Hematopoietic multipotent progenitor cell treated with erythropoietin and hydrocortisone succinate and interleukin-3 and kit ligand, for 17 days (in vitro differentiated cells): Measurements from ENCODE around the gene MAGEF1.
"Not testable (repeated sequence)": the region's sequence is repeated elsewhere in the genome, so short reads cannot be mapped to it uniquely, and the experiment has no call there.

Experiments used
- DNase-seq: peaks from one replicate; pipeline ENCODE4 v3.0.0-alpha.2; 2015; ENCODE audit warnings: low spot score

The MAGEF1 gene

DNA sequence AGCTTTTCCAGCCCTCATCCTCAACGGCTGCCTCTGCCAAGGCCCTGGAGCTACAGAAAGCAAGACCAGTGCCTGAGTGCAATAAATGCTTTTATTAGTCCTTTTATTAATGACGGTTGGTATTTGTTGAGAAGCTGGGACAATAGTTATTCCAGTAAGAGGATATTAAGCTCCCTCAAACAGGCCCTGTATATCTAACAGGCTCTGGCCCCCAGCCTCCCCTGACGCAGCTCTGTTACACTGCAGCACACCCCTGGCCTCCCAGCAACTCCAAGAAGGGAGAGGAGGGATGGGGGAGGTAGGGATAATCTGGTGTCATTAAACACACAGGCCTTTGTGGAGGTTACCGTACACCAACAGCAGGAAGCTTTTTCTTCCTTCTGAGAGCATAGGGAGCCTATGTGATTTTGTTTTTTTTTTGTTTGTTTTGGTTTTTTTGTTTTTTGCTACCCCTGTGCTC, 30.8 kb upstream of the MAGEF1 start:
- no peak for DNase-seq

DNA sequence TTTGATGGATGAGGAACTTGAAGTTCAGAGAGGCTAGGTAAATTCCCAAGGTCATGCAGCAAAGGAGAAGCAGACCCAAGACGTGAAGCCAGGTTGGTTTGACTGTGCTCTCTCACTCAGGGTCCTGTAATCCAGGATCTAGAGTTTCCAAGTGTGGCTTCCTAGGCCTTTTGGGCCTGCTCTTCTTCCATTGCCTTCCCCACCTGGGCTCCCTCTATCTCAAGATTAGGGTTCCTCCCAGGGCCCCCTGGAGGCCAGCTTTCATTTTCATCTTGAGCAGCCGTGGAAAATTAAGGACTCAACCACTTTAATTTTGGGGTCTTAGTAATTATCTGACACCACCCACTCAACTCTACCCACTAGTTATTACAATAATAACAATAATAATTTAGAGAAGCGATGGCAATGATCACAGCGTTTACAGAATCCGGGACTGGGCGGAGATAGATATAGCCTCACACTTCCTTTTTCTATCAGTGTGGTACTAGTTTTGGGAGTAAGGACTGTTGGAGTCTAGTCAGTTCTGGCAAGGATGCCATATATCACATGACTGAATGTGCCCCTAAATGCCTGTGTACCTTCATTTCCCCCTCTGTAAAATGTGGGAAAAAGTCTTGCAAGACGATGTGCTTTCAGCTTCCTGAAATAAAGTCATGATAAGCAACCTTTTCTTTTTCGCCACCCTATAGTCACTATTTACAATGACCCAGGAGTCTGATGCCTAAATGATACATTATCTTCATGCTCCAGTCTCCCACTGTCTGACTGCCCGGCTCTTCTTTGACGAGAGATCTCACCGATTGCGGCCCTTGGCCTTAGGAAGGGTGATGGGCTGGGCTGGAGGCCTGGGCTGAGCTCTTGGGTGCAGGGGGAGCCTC, 30.2 kb upstream of the MAGEF1 start:
- no peak for DNase-seq

DNA sequence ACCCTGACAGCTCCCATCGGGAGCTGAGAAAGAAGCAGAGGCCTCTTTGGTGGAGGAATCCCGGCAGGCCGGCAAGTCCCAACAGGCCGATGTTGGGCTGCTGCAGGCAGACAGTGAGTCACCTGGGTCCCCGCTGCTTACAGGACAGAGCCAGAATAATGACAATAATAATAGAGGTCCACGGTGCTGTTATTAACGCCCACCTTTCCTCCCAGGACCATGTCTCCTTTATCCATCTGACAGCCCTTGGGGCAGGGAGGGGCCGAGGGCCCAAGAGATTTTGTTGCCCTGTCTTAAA, 29.3 kb upstream of the MAGEF1 start:
- DNase-seq: no peak

- no peak for DNase-seq
Measured at GRCh38 chr3:184740509-184741258, 28.8 kb upstream of the MAGEF1 start.

DNA sequence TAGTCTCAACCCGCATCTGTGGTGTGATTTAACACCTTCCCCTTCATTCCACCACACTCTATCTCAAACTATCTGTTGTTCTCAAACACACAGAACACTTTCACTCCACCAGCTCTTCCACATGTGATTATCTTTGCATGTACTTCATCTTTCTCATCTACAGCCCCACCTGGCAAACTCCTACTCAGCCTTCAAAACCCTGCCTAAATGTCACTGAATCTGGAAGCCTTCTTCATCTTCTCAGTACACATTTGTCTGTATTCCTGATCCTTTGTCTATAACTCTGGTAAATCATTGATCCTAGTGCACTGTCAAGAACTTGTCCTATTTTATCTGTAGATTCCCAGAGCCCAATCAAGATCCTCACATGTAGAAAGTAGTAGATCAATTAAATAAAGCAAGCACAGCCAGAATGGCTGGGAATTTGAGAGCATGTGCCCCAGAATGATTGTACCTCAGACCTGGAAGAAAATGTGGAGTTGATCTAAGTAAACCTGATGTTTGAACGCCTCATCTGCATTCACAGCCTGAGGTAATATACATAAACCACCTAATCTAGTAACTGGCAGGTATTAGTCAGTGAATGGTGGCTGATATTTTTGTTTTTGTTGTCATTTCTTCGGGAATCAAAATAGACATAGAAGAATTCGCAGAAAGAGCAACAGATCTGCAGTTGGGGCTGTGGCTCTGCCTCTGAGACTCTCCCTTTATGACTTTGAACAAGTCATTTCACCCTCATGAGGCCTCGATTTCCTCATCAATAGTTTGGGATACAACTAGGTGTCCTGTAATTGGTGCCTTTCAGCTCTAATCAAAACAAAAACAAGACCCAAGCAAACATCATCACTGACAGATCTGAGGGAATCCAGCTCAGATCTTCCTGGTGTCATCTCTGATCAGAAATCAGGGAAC, 28.0 kb upstream of the MAGEF1 start:
- DNase-seq: no peak

- no peak for DNase-seq
Measured at GRCh38 chr3:184738982-184739381, 27.1 kb upstream of the MAGEF1 start.

DNA sequence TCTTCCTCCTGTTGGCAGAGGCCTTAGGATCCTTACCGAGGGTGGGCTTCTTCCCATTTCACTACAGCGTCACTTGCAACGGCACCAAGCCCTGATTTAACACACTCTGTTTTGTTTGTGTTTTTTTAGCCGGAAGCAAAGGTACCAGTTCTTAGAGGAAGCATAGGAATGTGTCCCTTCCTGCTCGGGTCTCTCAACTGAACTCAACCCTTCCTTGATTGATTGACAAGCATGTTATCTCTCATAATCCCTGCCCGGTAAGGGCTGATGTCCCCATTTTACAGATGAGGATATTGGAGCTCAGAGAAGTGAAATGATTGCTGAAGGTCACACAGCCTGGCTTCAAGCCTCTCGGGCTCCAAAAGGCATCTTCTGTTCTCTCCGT, 26.6 kb upstream of the MAGEF1 start:
- DNase-seq: no peak

GRCh38 chr3:184737641-184738505, 26.0 kb upstream of the MAGEF1 start:
- no peak for DNase-seq

DNA sequence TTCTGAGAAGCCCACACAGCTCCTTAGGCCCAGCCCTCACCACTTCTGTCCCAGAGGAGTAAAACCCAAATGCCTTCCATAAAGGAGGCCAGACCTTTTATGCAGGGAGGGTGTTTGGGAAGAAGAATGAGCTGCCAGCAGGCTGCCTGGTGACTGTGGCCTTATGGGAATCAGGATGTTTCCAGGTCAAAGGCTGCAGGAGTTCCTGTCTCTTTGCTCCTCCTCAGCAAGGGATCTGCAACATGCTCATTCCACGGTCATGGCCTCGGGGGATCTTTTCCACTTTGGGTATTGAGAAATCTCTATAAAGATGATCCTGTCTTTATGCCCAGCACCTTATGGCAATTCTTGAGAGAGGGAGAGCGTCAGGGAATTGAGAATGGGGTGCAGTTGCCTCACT, 25.2 kb upstream of the MAGEF1 start:
- no peak for DNase-seq

GRCh38 chr3:184734903-184735701, 23.2 kb upstream of the MAGEF1 start:
- DNase-seq: no peak

- no peak for DNase-seq
Measured at GRCh38 chr3:184733971-184734608, 22.2 kb upstream of the MAGEF1 start.

DNA sequence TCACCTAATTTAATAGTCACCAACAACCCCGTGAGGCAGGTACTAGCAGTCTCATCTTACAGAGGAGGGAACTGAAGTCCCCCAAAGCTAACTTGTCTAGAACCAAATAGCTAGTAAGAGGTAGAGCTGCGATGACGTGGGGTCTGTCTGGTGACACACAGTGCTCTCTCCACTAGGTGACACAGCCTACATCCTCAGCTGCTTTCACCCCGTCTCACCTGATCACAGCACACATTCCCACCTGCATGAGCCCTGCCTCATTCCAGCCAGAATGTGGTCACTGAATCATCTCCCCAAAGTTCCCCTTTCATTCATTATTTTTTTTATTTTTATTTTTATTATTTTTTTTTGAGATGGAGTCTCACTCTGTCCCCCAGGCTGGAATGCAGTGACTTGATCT, 21.3 kb upstream of the MAGEF1 start:
- no peak for DNase-seq

- no peak for DNase-seq
Measured at GRCh38 chr3:184731786-184732537, 20.1 kb upstream of the MAGEF1 start.

GRCh38 chr3:184730924-184731323, 19.1 kb upstream of the MAGEF1 start:
- no peak for DNase-seq

DNA sequence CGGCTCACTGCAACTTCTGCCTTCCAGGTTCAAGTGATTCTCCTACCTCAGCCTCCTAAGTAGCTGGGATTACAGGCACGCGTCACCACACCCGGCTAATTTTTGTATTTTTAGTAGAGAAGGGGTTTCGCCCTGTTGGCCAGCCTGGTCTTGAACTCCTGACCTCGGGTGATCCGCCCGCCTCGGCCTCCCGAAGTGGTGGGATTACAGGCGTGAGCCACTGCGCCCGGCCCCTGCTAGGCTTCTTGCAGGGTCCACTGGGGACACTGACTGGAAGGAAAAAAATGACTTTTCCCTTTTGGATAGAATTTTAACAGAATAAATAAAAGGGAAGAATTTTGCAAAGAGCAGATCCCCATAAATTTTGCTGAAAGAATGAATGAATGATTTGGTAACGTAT, 17.3 kb upstream of the MAGEF1 start:
- not testable (repeated sequence) for DNase-seq

GRCh38 chr3:184728010-184728527, 16.2 kb upstream of the MAGEF1 start:
- no peak for DNase-seq

DNA sequence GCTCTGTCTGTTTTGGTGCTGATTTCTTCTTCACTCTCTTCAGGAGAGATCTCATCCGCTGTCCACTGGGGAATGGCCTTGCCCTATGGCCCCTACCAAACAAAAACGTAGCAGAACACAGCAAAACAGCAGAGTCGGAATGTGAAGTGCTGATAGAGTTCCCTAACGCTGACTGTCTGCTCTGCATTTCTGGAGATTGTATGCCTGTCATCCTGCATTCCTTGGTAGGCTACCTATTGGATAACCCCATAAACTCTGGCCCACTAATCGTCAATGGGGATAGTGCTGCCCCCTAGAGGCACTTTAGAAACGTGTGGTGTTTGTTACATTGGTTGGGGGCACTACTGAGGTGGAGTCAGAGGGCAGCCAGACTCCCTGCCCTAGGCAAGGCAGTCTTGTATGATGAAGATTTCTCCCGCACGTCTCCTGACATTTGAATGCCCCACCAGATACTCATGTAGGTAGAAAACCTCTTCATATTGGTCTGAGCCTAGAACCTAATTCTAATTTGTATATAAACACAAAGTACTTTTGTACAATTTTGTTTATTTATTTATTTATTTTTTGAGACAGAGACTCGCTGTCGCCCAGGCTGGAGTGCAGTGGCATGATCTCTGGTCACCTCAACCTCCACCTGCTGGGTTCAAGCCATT, 15.6 kb upstream of the MAGEF1 start:
- DNase-seq: peak; percentile 27

- no peak for DNase-seq
Measured at GRCh38 chr3:184726497-184726896, 14.6 kb upstream of the MAGEF1 start.
